GM12865 (cell line): Measurements from ENCODE around the gene LHX3.

ENCODE experiments used
- DNase-seq: peaks from one replicate; pipeline ENCODE4 v3.0.0; 2010; ENCODE audit warnings: low read depth
- H3K4me3 ChIP-seq: 2 replicates; pipeline ENCODE4 v1.5.1; 2011; ENCODE audit warnings: mild to moderate bottlenecking, low read depth, low read length, control low read depth
- CTCF ChIP-seq: IDR thresholded peaks from 2 replicates; pipeline ENCODE4 v1.5.1; 2011; ENCODE audit warnings: low read length, control low read depth, low read depth, inconsistent platforms; ENCODE audit not compliant: insufficient read depth; ENCODE audit errors: missing control alignments

Gene LHX3

GRCh38 chr9:136219276-136219675 is 14.3 kb upstream of the LHX3 start:
- no peak overlapping the region for H3K4me3 ChIP-seq
- no peak for TF ChIP-seq CTCF
- DNase-seq, result no peak

GRCh38 chr9:136218673-136219072 is 13.7 kb upstream of the LHX3 start:
- H3K4me3 ChIP-seq, result no peak overlapping the region
- TF ChIP-seq CTCF, result no peak
- no peak for DNase-seq

- no peak for DNase-seq
- TF ChIP-seq CTCF, result no peak
- no peak overlapping the region for H3K4me3 ChIP-seq
Measured at GRCh38 chr9:136218271-136218670, 13.3 kb upstream of the LHX3 start.

GRCh38 chr9:136216541-136217244 is 11.8 kb upstream of the LHX3 start:
- no peak overlapping the region for H3K4me3 ChIP-seq

GRCh38 chr9:136213733-136214132 is 8.8 kb upstream of the LHX3 start:
- TF ChIP-seq CTCF, result no peak
- DNase-seq, result no peak
- no peak overlapping the region for H3K4me3 ChIP-seq

More at GRCh38 chr9:136216541-136217244, 11.8 kb upstream of the LHX3 start:
- no peak for DNase-seq
- TF ChIP-seq CTCF, result no peak

- no peak for TF ChIP-seq CTCF
- no peak overlapping the region for H3K4me3 ChIP-seq
- no peak for DNase-seq
Measured at GRCh38 chr9:136212345-136212950, 7.5 kb upstream of the LHX3 start.
